Endothelial cell of umbilical vein (primary cell): Measurements from ENCODE around the gene CCIN. TPM values are rescaled to one million over a fixed set of nuclear protein-coding genes. Genes with fewer than 3 reads are reported as not detected.

Experiments used
- polyA plus RNA-seq, 4 experiments: library from polyadenylated mRNA; depleted of rRNA in 3 of 4; stranded (reverse) in 3 of 4; unstranded in 1 of 4; fragments of >200 nt; gene quantifications; 2 replicates each; pipeline versions ENCODE4 v1.2.1 to v1.2.3, GENCODE V29; 2011 to 2012; ENCODE audit warnings: missing spikeins in 1 of 4
- total RNA-seq: library from RNA; stranded (reverse); gene quantifications from 2 replicates; pipeline ENCODE4 v1.2.3, GENCODE V29; 2021

CCIN gene
- total and polyA plus RNA-seq, 2 donors (not counting 3 experiments of a cell fraction or from before 2014, with no cell fraction given), result 0.22 to 1.2 TPM

Other genes with a start within 250 kb of the CCIN start
- not detected in 2 replicates for gene OR2S2, start 211.2 kb upstream of the CCIN start, total RNA-seq
- gene OR2S2, start 211.2 kb upstream of the CCIN start, polyA plus RNA-seq, result not detected in 2 replicates
- gene RECK, start 132.5 kb upstream of the CCIN start, total RNA-seq, result 14.1 and 14.5 TPM in 2 replicates
- gene RECK, start 132.5 kb upstream of the CCIN start, polyA plus RNA-seq, result 12.0 and 12.4 TPM in 2 replicates
- 20.0 and 22.0 TPM in 2 replicates for gene GLIPR2, start 32.7 kb upstream of the CCIN start, total RNA-seq
- 42.4 and 42.5 TPM in 2 replicates for gene GLIPR2, start 32.7 kb upstream of the CCIN start, polyA plus RNA-seq
- 281 and 317 TPM in 2 replicates for gene CLTA, start 21.5 kb downstream of the CCIN start, total RNA-seq
- gene CLTA, start 21.5 kb downstream of the CCIN start, polyA plus RNA-seq, result 212 and 229 TPM in 2 replicates
- gene GNE, start 89.1 kb downstream of the CCIN start, total RNA-seq, result 11.4 and 12.3 TPM in 2 replicates
- 6.6 and 8.5 TPM in 2 replicates for gene GNE, start 89.1 kb downstream of the CCIN start, polyA plus RNA-seq
- 36.7 and 47.2 TPM in 2 replicates for gene RNF38, start 230.9 kb downstream of the CCIN start, total RNA-seq
- gene RNF38, start 230.9 kb downstream of the CCIN start, polyA plus RNA-seq, result 36.7 and 37.4 TPM in 2 replicates